Epithelial cell of proximal tubule (primary cell): ENCODE data around the gene DAPK2. TPM values are rescaled to one million over a fixed set of nuclear protein-coding genes. Genes with fewer than 3 reads are reported as not detected.

Source experiments
- DNase-seq: peaks from one replicate; pipeline ENCODE4 v3.0.0-alpha.2; 2011; ENCODE audit warnings: low read depth
- H3K4me3 ChIP-seq: 2 replicates; pipeline ENCODE4 v1.5.1; 2011; ENCODE audit warnings: low read depth, mild to moderate bottlenecking, low read length
- CTCF ChIP-seq: conservative IDR thresholded peaks from 2 replicates; pipeline ENCODE4 v1.5.1; 2012; ENCODE audit warnings: low read depth, mild to moderate bottlenecking, low read length
- total RNA-seq: library from RNA; depleted of rRNA; stranded (reverse); fragments of >200 nt; gene quantifications from 2 replicates; pipeline ENCODE4 v1.2.3, GENCODE V29; 2015

DAPK2 gene
- total RNA-seq, 1 donor from 2014 or later: 7.3 TPM

GRCh38 chr15:63895787-63896218 is 150.5 kb downstream of the DAPK2 start:
- no peak for DNase-seq
- TF ChIP-seq CTCF: no peak
- no peak overlapping the region for H3K4me3 ChIP-seq

- no peak overlapping the region for H3K4me3 ChIP-seq
- TF ChIP-seq CTCF: no peak
These were observed 151.1 kb downstream of the DAPK2 start for GRCh38 chr15:63895194-63895593.

GRCh38 chr15:63894662-63894949 is 151.7 kb downstream of the DAPK2 start:
- no peak overlapping the region for H3K4me3 ChIP-seq
- DNase-seq: no peak
- TF ChIP-seq CTCF: no peak

More at GRCh38 chr15:63895194-63895593, 151.1 kb downstream of the DAPK2 start:
- no peak for DNase-seq

GRCh38 chr15:63893866-63894661 is 152.2 kb downstream of the DAPK2 start:
- no peak overlapping the region for H3K4me3 ChIP-seq
- no peak for DNase-seq
- no peak for TF ChIP-seq CTCF

- H3K4me3 ChIP-seq: no peak overlapping the region
- no peak for DNase-seq
- TF ChIP-seq CTCF: no peak
These were observed 153.4 kb downstream of the DAPK2 start for GRCh38 chr15:63892794-63893441.

- no peak for DNase-seq
- no peak for TF ChIP-seq CTCF
- no peak overlapping the region for H3K4me3 ChIP-seq
These were observed 154.5 kb downstream of the DAPK2 start for GRCh38 chr15:63891768-63892133.
